Testis (tissue), 3 donors: ENCODE measurements around the gene L3MBTL4. TPM values are rescaled to one million over a fixed set of nuclear protein-coding genes. Genes with fewer than 3 reads are reported as not detected.

ENCODE experiments used
- DNase-seq: peaks from one replicate; pipeline ENCODE4 v3.0.0-alpha.2; 2019
- H3K27ac ChIP-seq, 2 donors: fragments of 200-600 bp; sonication (generic); one replicate each; pipeline ENCODE4 v1.5.1; 2019
- H3K27me3 ChIP-seq: fragments of 200-600 bp; sonication (generic); one replicate; pipeline ENCODE4 v1.5.1; 2019
- H3K36me3 ChIP-seq: fragments of 200-600 bp; sonication (generic); one replicate; pipeline ENCODE4 v1.5.1; 2017; ENCODE audit warnings: low read depth; ENCODE audit errors: missing control alignments
- H3K4me1 ChIP-seq: fragments of 200-600 bp; sonication (generic); one replicate; pipeline ENCODE4 v1.5.1; 2019
- H3K4me3 ChIP-seq, 2 donors: fragments of 200-600 bp; sonication (generic); one replicate each; pipeline ENCODE4 v1.5.1; 2017 to 2019
- H3K9me3 ChIP-seq: fragments of 200-600 bp; sonication (generic); one replicate; pipeline ENCODE4 v1.5.1; 2017
- POLR2A ChIP-seq: fragments of 450-650 bp; IDR thresholded peaks from one replicate; pipeline ENCODE4 v1.6.1; 2017; ENCODE audit warnings: antibody characterized with exemption, mild to moderate bottlenecking, moderate library complexity
- WGBS, 2 donors: methylation state at CpG; one replicate each; pipeline ENCODE4 v1.1.5; 2018; 5-methylcytosine and 5-hydroxymethylcytosine counted together
- intact Hi-C: fragments of 100-400 bp; cut with DNase I; formaldehyde crosslinking; loops from one replicate; pipeline ENCODE4 v1.15.1; 2023; ENCODE audit warnings: low total_unique reads
- polyA plus RNA-seq: library from polyadenylated mRNA; stranded (reverse); fragments of 350-450 nt; fragmentation: Illumina TruSeq; extraction: RNeasy Lipid Tissue Mini Kit (QIAGEN cat#74804); gene quantifications from one replicate; pipeline ENCODE4 v1.2.3, GENCODE V29; 2014; ENCODE audit warnings: low read depth, low replicate concordance; ENCODE audit not compliant: insufficient read depth
- total RNA-seq, 2 donors: library from RNA; depleted of rRNA; stranded (reverse); fragments of >200 nt; gene quantifications; one replicate each; pipeline ENCODE4 v1.2.3, GENCODE V29; 2016
- TF ChIP-seq, protein P1 (sequence below), 3 experiments: fragments of 450-650 bp in 2 of 3; fragments of 200-600 bp in 1 of 3; sonication (generic) in 1 of 3; IDR thresholded peaks; one replicate each; pipeline ENCODE4 v1.5.1; 2016 to 2019; ENCODE audit warnings: antibody characterized with exemption in 3 of 3, mild to moderate bottlenecking in 2 of 3, moderate library complexity in 1 of 3

L3MBTL4 gene
- total and polyA plus RNA-seq, 3 donors from 2014 or later = 26.6 to 50.9 (median 46.2) TPM

DNA sequence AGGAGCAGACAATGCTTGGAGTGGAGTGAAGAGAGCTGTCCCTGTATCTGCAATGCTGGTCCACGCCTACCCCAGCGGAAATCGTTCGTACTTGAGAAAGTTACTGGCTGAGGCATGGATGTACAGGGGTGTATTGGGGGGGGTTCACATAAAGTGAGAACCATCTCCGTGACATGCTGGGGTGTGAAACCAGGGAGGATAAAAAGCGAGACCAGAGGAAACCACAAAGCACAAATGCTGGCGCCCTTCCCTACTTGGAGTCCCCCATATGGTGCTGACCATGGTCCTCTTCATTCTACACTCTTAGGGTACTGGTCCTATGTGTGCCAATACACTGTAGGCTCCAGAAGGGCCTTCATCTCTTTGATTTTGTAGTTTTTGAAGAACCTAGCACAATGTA, 244.1 kb downstream of the L3MBTL4 start:
- Histone ChIP-seq H3K36me3 (no peaks in the 10 kb centered on the region), H3K4me3 (no peak overlapping the region), H3K9me3 (no peaks in the 10 kb centered on the region), H3K4me1 (no peaks in the 10 kb centered on the region), H3K27ac (no peak overlapping the region), H3K27me3 (no peaks in the 10 kb centered on the region)
- DNase-seq = no peak
- TF ChIP-seq, protein P1, sequence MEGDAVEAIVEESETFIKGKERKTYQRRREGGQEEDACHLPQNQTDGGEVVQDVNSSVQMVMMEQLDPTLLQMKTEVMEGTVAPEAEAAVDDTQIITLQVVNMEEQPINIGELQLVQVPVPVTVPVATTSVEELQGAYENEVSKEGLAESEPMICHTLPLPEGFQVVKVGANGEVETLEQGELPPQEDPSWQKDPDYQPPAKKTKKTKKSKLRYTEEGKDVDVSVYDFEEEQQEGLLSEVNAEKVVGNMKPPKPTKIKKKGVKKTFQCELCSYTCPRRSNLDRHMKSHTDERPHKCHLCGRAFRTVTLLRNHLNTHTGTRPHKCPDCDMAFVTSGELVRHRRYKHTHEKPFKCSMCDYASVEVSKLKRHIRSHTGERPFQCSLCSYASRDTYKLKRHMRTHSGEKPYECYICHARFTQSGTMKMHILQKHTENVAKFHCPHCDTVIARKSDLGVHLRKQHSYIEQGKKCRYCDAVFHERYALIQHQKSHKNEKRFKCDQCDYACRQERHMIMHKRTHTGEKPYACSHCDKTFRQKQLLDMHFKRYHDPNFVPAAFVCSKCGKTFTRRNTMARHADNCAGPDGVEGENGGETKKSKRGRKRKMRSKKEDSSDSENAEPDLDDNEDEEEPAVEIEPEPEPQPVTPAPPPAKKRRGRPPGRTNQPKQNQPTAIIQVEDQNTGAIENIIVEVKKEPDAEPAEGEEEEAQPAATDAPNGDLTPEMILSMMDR (IDR thresholded peaks at IDR 0.05) = no peak
- TF ChIP-seq POLR2A = no peak
- intact Hi-C loops = no loop called here
- 90% methylated on average over 7 of the region's 7 CpGs for WGBS, 2 donors

DNA sequence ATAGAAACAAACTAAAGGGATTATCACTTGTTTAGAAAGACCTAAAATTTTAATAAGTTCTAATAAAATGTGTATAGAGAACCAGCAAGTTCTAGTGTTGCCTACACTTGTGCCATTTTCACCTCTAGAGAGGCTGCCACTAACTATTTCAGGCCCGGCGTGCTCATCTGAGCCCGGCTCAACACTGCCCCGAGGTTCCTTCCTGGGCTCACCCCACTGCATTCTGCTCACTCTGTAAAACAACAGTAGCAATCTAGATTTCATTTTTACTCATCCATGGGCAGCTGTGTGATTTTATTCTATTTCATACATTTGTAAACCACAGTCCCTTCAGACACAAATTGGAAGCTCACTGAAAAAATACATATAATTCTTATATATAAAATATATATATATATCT, 253.2 kb downstream of the L3MBTL4 start:
- TF ChIP-seq, protein P1 (IDR thresholded peaks at IDR 0.05) = no peak
- TF ChIP-seq POLR2A = no peak
- WGBS, 2 donors = 75 to 96% methylated on average over 4 of the region's 4 CpGs
- no peak for DNase-seq

GRCh38 chr18:6159426-6159825, 255.3 kb downstream of the L3MBTL4 start:
- intact Hi-C loops = no loop called here
- H3K36me3 ChIP-seq = no peaks in the 10 kb centered on the region
- H3K4me1 ChIP-seq = no peaks in the 10 kb centered on the region
- DNase-seq = no peak
- 74 to 91% methylated on average over 7 of the region's 7 CpGs for WGBS, 2 donors
- TF ChIP-seq, protein P1 (IDR thresholded peaks at IDR 0.05) = no peak
- TF ChIP-seq POLR2A = no peak
- no peak overlapping the region for H3K4me3 ChIP-seq
- no peaks in the 10 kb centered on the region for H3K9me3 ChIP-seq
- peak overlapping the region in 1 of 2 donors; percentile 21 for H3K27ac ChIP-seq
- no peaks in the 10 kb centered on the region for H3K27me3 ChIP-seq

More for the DNA sequence above, 253.2 kb downstream of the L3MBTL4 start:
- H3K4me3 ChIP-seq = no peak overlapping the region
- no peaks in the 10 kb centered on the region for H3K27me3 ChIP-seq
- no peaks in the 10 kb centered on the region for H3K36me3 ChIP-seq
- intact Hi-C loops = no loop called here
- no peak overlapping the region for H3K27ac ChIP-seq
- no peaks in the 10 kb centered on the region for H3K9me3 ChIP-seq
- no peaks in the 10 kb centered on the region for H3K4me1 ChIP-seq

GRCh38 chr18:6158958-6159357, 255.8 kb downstream of the L3MBTL4 start:
- Histone ChIP-seq H3K27me3 (no peaks in the 10 kb centered on the region), H3K36me3 (no peaks in the 10 kb centered on the region), H3K27ac (no peak overlapping the region), H3K4me1 (no peaks in the 10 kb centered on the region), H3K4me3 (no peak overlapping the region), H3K9me3 (no peaks in the 10 kb centered on the region)
- no peak for DNase-seq
- WGBS, 2 donors = 91 to 92% methylated on average over 3 of the region's 3 CpGs
- intact Hi-C loops = no loop called here
- no peak for TF ChIP-seq POLR2A
- TF ChIP-seq, protein P1 (IDR thresholded peaks at IDR 0.05) = no peak

DNA sequence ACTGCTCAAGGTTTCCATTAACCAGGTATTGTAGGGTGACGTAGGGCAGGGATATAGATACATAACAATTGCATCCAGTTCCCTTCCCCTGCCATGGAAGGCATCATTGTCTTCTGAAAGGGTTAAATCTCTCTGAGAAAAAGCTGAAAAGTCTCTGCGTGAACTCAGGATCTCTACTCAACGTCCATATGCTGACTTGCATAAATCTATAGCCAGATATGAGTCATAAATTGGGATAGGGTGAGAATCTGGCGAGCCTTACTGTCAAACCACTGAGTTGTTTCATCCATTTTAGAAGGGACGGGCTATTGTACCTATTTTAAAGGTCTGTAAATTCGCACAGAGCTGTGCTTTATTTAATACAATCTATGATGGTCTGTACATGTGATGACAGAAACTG, 258.3 kb downstream of the L3MBTL4 start:
- Histone ChIP-seq H3K27me3 (no peaks in the 10 kb centered on the region), H3K27ac (no peak overlapping the region), H3K4me1 (no peaks in the 10 kb centered on the region), H3K36me3 (no peaks in the 10 kb centered on the region), H3K4me3 (no peak overlapping the region), H3K9me3 (no peaks in the 10 kb centered on the region)
- DNase-seq = no peak
- intact Hi-C loops = no loop called here
- 82 to 86% methylated on average over 6 of the region's 6 CpGs for WGBS, 2 donors
- no peak for TF ChIP-seq POLR2A
- TF ChIP-seq, protein P1 (IDR thresholded peaks at IDR 0.05) = no peak
